ENCODE results near the gene ROGDI.

The ROGDI gene

GRCh38 chr16:4813251-4814003 lies 11.0 kb upstream of the ROGDI start:
- DNase-seq, result no peak

DNA sequence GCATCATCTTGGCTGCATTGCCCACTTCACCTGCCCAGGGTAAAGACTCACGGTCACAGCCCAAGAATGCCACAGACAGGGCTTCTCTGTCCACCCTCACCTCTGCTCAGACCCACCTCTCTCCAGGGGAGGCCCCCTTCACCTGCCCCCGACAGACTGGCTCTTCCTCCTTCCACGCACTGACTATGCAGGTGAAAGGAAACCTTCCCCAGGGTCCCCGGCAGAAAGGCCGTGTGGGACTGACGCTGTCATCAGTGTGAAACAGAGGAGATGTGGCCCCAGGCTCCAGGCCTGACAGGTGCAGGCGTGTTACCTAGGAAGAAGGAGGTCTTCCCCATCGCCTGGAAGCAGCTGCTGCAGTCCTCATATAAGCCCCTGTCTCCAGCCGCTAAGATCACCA lies 9.3 kb upstream of the ROGDI start:
- no peak for DNase-seq

DNA sequence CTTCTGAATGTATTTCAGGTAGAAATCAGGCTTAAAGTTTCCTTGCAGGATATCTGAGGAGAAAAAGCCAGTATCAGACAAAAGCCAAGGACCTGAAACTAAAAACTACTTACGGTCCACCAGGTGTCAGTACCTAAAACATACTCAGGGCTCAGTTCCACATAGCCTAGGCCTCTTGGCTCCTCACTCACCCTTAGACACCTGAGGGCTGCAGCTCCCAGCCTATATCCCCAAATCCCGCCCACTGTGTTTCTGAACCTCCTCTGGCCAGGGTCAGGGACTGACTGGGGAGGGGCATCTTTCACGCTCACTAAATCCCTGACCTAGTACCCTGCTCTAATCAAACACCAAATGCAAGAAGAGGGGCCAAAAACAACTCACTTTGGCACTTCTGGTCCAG lies 8.8 kb upstream of the ROGDI start:
- DNase-seq, result no peak

DNA sequence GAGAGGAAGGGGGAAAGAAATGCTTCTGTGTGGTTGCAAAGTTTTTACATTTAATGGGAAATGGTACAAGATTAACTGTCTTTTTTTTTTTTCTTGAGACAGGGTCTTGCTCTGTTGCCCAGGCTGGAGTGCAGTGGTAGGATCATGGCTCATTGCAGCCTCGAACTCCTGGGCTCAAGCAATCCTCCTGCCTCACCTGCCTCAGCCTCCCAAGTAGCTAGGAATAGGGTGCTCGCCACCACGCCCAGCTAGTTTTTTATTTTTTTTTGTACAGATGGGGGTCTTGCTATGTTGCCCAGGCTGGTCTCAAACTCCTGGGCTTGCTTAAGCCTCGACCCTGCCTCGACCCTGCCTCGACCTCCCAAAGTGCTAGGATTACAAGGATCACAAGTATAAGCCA lies 3.8 kb upstream of the ROGDI start:
- DNase-seq, result no peak

GRCh38 chr16:4805231-4805630 lies 2.8 kb upstream of the ROGDI start:
- no peak for DNase-seq

DNA sequence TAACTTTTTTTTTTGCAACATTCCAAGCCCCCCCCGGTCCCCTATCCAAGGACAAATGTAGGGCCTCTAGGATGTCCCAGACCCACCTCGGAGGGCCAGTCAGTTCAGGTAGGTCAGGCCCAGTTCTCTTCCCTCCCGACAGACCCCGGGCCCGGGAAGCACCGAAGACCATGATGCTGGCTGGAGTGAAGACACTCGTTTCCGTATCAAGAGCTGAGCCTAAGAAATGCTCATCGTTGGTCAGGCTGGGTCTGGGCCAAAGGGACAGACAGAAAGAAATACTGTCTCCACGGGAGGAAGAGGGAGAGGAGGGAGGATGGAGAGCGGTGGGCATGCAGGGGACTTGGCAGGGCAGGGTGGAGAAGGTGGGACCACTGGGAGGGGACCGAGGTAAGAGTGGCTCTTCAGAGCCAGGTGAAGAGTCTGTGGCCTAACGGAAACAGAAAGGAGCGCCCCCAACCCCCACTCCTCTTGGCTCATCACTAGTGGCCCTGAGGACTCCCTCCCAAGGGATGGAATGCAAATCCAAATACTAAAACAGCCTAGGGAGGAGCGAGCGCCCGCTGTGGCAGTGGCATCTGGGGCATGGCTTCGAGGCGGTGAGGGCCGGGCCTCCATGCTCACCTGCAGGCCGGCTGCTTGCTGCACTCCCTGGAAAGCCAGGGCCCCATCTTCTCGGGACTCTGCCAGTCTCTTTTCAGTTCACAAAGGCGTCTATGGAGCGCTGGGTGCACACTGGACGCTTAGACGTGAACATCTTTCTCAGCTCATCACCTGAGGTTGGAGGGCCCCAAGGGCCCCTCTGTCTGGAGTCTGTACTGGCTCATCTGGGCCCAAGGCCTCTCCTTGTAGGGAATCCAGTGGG lies 1.7 kb upstream of the ROGDI start:
- no peak for DNase-seq

DNA sequence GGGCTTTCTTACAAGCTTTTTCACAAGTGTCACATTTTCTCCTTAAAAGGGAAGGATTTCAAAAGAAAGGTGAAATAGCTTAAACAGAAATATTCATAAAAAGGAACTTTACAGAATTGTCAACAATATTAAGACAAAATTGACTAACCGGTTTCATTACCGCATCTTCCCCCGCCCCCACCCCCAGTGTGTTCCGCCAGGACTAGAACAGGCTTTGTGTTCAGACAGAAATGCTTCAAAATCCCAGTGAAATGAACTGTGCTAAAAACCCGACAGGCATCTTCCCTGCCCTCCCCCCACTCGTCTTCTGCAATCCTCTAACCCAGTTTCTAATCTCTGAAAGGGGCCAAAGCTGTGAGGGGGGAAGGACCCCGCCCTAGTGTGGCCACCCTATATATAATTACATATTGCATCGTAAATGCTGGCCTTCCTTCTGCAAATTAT lies 990 bp upstream of the ROGDI start:
- DNase-seq, result no peak

DNA sequence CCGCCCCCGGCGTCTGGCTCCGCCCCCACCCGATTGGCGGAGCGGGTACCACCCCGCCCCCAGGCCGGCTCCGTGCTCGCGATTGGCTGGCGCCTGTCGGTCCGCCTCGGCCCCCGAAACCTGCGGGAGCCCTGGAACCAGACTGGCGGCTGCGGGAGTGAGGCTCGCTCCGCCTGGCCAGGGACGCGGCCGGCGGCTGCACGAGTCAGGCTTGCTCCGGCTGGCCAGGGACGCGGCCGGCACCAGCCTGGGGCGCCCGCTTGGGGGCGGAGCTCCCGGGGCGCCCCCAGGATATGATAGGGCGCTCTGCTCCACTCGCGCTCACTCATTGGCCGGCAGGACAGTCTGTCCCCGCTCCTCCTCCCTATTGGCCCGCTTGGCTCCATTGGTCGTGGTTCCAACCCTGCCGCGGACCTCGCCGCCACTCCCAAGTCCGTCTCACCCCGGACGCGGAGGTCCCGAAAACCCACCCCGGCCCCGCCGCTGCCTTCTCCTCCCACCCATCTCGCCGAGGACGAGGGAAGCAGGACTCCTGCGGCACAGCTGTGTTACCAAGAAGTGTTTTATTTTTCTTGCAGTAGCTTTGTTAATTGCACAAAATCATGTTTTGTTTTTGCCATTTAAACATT lies 340 bp upstream of the ROGDI start:
- DNase-seq, result peak; percentile 94

- no peak for DNase-seq
Measured at GRCh38 chr16:4801051-4801961, 1.1 kb downstream of the ROGDI start.

GRCh38 chr16:4800290-4801041 lies 2.0 kb downstream of the ROGDI start:
- no peak for DNase-seq

- DNase-seq, result no peak
Measured at GRCh38 chr16:4799171-4799855, 3.1 kb downstream of the ROGDI start.

DNA sequence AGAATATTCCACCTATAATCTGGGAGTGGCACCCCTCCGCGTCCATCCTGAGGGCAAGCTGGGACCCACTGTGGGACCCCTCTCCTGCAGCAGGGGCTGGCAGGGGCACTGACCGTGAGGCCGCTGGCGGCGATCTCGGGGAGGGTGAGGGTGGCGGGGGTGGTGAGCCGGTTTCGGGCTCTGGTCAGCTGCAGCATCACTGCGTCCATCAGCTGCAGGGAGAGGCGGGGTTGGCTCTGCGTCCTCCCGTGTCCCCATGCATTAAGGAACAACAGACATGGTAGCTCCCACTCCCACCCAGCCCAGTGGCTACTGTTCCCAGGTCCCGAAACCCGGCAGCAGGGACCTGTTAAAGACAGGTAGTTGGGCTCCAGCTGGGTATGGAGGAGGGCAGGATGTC lies 4.0 kb downstream of the ROGDI start:
- no peak for DNase-seq

DNA sequence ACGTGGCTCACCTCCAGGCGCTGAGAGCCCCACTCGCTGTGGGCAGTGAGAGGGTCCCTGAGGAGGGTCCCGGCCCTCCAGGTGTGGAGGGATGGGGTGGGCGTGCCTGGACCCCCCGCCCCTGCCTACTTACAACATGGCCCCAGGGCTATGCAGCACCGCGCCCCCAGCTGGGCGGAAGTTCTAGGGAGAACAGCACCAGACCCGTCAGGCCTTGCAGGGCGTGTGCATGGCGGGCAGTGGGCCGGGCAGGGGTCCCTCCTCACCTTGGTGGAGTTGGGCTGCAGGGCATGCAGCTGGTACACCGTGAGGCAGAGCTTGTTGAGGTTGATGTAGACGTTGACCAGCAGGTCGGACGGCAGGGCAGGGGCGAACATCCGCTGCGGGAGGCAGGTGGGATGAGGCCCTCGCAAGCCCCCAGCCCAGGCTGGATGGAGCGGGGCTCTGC lies 4.6 kb downstream of the ROGDI start:
- DNase-seq, result no peak

GRCh38 chr16:4796982-4797804 lies 5.2 kb downstream of the ROGDI start:
- DNase-seq, result no peak

- no peak for DNase-seq
Measured at GRCh38 chr16:4795828-4796572, 6.4 kb downstream of the ROGDI start.

- DNase-seq, result no peak
Measured at GRCh38 chr16:4795181-4795827, 7.1 kb downstream of the ROGDI start, which contains the start of gene SMIM22. Gene SMIM22, plus strand, starts transcription at chr16:4795369. Its CDS starts 366 bp downstream, at chr16:4795735.

- no peak for DNase-seq
Measured at GRCh38 chr16:4792951-4793513, 9.4 kb downstream of the ROGDI start.

DNA sequence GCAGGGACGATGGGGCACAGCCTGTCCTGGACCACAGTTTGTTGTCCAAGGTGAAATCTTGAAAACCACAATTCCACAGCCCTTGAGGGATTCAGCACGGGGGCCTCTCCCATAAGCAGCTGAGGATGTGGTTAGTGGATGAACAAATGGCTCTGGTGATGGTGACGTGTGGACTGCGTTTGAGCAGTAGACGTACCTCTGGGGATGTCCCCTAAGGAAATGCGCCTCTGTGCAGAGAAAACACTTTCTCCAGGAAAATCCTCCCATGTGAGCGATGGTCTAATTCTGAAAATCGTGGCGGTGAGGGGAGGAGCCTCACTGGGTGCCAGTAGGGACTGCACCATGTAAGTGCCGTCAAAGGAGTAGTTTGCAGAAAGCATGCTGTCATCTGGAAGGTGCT lies 11.6 kb downstream of the ROGDI start:
- no peak for DNase-seq
